Measurements from ENCODE around the gene CBLIF.
A peak's percentile ranks its signal among the peaks of the same experiment; 100 is the strongest.
"Not testable (repeated sequence)": the region's sequence is repeated elsewhere in the genome, so short reads cannot be mapped to it uniquely, and the experiment has no call there.

CBLIF gene

DNA sequence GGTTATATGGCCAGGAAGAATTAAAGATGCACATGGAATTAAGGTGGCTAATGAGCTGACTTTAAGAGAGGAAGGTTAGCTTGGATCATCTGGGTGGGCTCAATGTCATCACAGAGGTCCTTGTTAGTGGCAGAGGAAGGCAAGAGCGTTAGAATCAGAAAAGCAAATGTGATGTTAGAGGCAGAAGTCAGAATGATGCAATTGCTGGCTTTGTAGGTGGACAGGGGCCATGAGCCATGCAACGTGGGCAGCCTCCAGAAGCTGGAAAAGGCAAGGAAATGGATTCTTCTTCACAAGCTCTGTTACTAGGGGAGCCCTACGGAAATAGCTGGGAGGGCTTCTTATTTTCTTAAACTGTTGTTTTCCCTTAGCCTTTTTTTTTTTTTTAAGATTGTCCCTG, 2.3 kb upstream of the CBLIF start:
- DNase-seq (ENCODE audit: low read depth in 2 of 2): no peak

DNA sequence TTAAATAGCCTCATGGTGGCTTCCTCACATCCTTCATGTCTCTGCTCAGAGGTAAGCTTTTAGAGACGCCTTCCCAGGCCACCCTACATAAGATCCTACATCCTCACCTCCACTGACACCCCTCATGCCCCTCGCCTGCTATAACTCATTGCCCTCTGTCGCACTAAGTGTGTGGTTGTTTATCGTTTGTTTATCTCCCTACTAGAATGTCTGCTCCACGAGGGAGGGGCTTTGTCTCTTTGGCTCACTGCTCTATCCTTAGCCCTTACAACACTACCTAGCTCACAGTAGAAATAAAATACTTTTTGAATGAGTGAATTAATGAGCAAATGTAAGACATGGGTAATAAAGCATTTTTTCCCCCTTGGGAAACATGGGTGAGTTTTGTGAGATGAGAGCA, 1.3 kb upstream of the CBLIF start:
- no peak for DNase-seq (ENCODE audit: low read depth in 2 of 2)

DNA sequence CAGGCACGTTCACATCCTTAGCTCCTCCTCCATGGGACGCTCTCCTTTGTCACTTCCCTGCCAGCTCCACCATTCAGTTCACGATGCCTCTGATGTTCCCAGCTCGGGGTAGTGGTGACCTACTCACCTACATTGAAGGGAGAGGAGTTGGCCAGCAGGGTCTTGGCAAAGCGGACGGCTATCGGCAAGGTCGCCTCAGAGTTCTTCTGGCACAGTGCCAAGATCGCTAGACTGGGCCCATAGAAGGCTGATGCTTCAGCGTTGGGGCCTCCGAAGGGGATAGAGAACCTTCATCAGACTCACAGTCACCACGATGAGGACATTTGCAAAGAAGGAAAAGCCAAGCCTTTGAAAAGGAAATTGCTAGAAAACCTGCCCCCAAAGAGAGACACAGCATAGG, 3.0 kb downstream of the CBLIF start:
- no peak for DNase-seq (ENCODE audit: low read depth in 2 of 2)

DNA sequence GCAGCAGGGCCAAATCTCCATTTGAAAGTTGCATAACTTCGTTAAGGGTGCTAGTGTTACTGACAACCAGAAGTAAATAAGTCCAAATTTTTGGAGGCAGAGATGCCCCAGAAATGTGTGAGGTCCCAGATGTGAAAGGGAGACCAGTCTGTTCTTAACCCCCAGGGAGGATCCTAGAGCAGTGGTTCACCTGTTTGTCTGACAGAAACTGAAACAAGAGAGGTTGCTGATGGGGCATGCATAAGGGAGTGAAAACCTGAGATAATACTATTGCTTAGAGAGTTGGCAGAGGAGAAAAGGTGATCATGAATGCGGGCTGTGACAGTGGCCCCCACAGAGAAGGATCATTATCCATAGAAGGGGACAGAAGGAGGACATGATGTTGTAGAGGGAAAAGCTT, 3.8 kb downstream of the CBLIF start:
- no peak for DNase-seq (ENCODE audit: low read depth in 2 of 2)

DNA sequence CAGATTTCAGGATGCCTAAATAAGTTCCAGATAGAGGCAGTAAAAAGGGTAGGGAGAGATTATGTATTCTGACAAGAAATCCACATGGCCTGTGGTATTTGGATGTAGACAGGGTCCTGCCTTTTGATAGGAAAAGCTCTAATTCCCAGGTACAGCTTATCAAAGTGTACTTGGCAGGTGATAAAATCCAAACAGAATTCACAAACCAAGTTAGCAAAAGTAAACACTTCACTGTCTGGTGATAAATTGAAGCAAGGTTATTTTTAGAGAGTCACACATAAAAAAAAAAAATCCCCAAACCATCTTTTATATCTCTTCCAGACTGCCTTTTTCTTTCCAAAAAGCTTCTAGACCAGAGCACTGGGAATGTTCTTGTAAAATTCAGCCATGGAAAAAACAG, 5.7 kb downstream of the CBLIF start:
- no peak for DNase-seq (ENCODE audit: low read depth in 2 of 2)

DNA sequence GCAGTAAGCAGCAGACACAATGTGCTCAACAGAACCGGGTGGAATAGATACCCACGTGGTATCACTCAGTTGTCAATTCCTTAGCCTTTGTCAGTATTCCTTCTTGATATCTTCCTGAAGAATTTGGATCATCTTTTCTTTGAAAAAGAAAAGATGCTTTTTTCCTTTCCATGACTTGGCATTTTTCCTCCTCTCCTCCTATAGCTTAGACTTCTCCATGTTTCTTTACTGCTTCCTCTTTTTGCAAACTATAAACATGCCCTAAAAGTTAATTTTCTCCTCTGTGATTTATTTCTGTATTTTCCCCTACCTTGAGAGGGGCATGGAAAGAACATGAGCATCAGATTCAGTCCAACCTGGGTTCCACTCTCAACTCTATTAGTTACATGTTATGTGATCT, 11.7 kb downstream of the CBLIF start:
- DNase-seq (ENCODE audit: low read depth in 2 of 2): no peak

DNA sequence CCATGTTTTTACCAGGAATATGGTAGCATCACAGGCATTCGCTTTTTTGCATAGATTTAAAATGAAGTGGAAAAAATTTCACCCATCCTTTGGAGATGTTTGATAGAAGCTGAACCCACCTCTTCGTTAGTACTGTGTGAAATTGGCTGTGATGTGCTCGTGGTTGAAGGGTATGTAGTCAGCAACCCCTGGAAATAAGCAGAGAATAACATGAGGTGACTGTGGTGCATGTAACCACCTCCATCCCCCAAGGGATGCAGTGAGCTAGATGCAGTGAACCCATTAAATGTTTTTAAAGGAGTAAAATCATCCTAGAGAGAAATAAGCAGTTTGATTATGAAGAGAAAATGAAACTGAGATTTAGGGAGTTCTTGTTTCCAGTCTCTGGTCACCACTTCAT, 15.9 kb downstream of the CBLIF start:
- DNase-seq (ENCODE audit: low read depth in 2 of 2): no peak

DNA sequence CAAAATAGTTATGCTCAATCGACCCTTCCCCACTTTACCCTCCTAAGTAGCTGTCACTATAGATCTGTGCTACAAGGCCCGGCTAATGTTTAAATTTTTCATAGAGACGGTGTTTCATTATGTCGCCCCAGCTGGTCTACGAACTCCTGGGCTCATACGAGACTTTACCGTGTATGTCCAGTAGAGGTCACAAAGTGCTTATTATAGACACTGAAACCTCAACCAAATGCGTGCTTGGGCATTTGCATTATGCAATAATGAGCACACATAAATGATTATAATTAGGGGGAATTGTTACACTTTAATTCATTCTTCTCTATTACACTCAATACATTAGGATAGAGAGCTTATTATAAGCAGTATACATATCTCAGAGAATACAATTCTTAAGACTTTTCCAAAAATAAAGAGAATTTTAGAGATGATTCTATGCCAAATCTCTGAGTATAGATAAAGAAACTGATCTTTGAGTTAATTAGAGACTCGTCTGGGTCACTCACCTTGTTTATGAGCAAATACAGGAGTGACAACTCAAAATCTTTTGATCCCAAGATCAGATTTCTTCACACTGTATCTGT, 22.2 kb downstream of the CBLIF start:
- DNase-seq (ENCODE audit: low read depth in 2 of 2): no peak

DNA sequence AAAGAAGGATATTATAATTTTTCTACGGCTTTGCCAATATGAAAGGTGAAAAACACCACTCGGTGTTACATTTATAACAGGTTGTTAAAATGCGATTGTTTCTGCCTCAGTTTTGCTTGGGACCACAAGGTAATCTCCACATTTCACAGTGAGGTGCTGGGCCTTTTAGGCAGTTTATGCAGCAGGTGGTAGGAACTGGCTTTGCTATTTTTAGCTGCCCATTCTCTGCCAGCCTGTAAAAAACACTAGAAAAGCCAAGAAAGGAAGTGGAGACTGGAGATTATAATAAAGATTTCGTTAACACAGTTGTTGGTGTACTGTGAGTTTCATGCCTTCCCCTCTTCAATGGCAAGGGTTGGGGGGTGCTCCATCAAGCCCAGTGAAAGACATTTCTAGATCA, 26.7 kb downstream of the CBLIF start:
- no peak for DNase-seq (ENCODE audit: low read depth in 2 of 2)

DNA sequence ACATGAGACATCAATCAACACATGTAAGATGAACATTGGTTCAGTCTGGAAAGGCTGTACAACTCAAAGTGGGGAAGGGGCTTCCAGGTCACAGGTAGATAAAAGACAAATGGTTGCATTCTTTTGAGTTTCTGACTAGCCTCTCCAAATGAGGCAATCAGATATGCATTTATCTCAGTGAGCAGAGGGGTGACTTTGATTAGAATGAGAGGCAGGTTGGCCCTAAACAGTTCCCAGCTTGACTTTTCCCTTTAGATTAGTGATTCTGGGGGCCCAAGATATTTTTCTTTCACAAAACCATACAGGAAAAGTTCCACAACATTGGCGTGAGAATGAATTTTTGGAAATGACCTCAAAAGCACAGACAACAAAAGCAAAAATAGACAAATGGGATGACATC, 28.9 kb downstream of the CBLIF start:
- not testable (repeated sequence) for DNase-seq (ENCODE audit: low read depth in 2 of 2)

DNA sequence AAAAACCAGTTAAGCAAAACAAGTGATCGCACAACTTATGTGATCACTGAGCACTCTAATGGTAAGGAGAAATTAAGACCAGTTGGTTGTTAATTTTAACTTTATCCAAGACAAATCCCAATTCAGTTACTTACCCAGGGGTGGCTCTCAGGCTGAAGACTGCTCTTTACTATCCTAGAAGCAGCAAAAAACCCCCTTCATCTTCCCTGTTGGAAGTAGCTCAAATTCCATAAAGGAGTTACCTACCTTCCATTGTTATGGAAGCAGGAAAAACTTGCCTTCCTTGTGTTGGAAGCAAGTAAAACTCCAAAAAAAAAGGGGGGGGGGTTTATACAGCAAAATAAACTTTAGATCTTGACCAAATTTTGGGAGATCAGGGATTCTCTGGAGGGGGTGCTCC, 29.5 kb downstream of the CBLIF start:
- DNase-seq (ENCODE audit: low read depth in 2 of 2): no peak

DNA sequence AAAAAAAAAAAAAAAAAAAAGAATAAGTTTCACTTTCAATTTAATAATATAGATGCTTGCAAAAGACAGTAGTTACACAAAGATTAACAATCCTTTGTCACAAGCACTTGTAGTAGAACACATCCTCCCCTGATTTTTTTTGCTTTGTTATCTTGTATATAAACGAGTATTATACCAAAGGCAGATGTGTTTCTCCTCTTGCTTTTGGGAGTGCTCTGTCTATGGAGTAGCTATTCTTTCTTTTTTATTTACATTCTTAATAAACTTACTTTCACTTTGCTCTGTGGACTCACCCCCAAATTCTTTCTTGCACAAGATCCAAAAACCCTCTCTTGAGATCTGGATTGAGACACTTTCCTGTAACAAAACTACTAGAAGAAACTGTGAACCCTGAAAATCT, 31.3 kb downstream of the CBLIF start:
- DNase-seq (ENCODE audit: low read depth in 2 of 2): no peak

DNA sequence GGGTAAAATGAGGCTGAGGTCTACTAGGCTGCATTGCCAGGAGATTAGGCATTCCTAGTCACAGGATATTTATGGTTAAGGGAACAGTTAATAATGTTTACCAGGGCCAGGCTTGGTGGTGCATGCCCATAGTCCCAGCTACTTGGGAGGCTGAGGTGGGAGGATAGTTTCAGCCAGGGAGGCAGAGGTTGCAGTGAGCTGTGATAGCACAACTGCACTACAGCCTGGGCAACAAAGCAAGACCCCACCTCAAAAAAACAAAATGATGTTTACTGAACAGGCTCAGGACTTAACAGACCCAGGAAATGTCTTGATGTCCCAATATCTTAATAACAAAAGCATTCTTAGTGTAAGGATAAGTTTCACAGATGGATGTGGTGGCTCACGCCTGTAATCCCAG, 31.9 kb downstream of the CBLIF start:
- DNase-seq (ENCODE audit: low read depth in 2 of 2): no peak

DNA sequence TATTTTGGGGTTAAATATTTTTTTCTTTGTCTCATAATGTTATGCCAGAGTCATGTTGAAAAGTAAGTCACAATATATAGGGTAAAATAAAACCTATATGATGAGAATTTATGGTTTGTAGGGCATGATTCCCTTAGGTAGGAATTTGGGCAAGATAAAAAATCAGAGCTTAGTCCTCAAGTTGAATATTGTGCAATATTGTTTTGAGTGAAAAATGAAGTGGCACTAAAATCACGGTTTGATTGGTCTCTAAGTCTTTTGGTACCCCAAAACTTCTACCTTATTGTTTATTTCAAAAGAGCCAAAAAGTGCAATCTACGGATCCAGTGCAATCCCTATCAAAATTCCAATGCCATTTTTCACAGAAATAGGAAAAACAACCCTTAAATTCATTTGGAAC, 33.1 kb downstream of the CBLIF start:
- DNase-seq (ENCODE audit: low read depth in 2 of 2): no peak

DNA sequence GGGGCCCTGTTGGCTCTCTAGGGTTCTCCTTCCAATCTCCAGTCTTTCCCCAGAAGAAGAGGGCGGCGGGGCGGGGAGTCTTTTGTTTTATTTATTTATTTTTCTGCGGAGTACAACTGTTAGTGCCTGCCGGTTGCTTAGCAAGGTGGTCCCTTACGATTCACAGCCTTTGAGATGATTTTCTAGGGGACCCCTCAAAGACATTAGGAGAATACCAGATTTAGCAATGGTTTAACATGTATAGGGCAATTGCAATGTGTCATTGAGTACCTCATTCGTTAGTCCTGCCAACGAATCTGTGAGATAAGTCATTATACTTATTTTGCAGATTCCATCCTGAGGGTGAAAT, 34.4 kb downstream of the CBLIF start:
- DNase-seq (ENCODE audit: low read depth in 2 of 2): no peak

DNA sequence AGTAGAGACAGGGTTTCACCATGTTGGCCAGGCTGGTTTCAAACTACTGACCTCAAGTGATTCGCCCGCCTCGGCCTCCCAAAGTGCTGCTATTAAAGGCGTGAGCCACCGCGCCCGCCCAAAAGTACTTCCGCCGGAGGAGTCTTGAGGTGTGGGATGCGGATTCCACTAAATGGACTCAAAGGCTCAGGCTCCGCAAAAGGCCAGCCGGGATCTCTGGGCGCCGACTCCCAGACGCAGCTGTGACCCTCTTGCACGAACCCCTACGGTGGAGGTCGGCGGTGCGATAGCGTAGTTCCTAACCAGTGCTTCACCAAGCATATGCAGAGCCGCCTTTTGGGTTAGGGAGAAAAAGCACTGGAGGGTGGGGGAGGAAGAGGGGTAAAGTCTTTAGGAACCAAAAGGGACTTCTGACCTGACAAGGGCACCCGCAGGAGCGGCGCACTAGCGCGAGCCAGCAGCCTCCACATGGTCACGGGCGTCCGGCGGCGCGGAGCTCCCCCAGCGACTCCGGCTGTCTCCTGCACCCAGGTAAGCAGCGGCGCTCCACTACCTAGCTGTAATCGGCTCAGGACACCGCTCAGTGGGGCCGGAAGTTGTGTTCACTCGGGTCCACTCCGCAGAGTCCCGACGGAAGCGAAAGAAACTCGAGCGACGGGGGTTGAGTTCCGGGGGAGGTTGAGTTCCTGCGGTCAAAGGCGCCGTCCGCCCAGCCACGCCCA, 34.9 kb downstream of the CBLIF start, which contains the start of gene MRPL16:
MRPL16 (minus strand) TSS at position 590 of the 722 bp plus-strand sequence; CDS start at position 470, 120 bp downstream.
- peak; percentile 77 to 78 for DNase-seq (ENCODE audit: low read depth in 2 of 2)

DNA sequence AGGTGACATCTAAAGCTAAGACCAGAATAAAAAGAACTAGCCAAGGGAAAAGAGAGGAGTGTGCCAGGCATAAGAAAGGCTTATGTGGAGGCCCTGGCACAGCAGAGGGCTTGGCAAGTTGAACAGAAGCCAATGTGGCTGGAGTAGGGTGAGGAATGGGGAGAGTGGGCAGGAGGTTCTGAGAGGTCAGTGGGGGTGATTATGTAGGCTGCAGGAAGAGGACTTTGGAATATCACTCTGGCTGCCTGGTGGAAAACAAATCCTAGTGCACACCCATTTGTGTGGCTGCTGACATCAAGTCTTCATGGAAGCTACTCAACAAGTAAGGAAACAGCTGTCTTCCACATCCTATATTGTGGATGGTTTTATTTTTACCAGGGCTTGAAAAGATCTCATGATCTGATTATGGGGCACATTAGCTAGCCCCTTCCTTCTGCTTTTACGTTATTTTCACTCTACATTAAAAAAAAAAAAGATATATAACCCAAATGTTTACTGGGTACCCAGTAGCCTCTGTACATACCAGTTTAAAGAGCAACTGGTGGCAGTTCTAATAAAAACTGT, 38.2 kb downstream of the CBLIF start:
- DNase-seq (ENCODE audit: low read depth in 2 of 2): no peak

DNA sequence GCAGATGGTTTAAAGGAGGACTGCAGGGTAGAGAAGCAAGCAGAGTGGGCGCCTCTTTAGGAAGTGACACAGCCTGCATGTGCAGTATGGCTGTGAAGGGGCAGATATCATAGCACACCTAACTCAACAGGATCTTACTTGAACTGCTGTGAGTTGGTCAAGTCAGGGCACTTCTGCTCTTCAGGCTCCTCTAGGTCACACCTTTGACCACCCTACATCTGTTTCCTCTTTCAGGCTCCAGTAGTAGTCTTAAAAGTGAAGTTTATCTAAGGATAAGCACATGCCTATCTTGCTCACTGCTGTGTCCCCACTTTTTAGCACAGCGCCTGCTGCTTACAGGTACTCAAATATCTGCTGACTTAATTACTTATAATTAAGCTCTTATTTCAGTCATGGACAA, 41.2 kb downstream of the CBLIF start:
- DNase-seq (ENCODE audit: low read depth in 2 of 2): no peak

DNA sequence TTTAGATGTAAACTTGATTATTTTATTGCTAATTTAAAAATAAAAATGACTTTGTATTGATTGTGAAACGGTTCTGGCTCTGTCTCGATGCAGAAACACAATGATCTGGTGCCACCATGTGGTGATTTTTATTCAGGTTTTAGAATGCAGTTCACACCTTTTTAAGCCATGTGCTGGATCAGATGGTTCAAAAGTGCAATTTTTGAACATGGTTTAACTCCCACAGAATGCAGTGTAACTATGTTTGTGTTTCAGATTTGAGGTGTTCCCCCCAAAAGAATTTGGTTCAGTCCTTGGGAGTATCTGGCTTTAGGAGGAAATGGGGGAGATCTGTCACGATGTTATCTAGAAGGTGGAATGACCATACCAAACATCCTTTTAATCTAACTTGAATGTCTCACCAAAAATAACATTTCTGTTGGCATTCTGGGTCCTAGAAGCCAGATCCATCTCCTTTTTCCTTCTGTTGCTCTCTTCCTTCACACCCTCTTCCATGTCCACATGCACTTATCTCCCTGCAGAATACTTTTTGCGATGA, 42.6 kb downstream of the CBLIF start:
- DNase-seq (ENCODE audit: low read depth in 2 of 2): peak; percentile 5 to 33

DNA sequence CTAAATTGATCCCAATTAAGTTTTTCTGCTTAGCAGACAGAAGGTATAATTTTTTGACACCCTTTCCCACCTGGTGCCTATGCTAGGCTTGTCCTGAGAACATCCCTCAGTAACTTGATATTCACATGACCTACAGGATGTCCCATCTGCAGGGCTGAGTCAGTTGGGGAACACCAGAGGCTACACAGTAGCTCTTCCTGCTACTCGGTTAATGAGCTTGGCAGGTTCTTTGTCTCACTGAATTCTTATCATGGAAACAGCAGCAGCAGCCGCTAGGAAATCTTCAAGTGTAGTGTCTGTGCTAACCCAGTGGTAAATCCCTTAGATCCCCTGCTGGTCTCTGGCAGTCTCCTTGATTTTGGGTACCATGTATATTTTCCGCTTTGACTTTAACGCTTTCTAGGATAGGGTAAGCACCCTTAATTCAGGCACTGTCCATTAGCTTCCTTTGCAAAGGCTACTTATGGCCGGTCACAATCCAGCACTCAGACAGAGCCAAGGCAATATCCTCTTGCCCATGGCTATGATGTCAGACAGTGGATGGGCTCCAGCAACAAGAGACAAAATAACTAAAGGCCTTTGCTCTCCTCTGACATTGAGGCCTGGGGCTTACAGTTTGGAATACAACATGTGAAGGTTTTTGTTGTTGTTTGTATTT, 43.2 kb downstream of the CBLIF start:
- DNase-seq (ENCODE audit: low read depth in 2 of 2): no peak

DNA sequence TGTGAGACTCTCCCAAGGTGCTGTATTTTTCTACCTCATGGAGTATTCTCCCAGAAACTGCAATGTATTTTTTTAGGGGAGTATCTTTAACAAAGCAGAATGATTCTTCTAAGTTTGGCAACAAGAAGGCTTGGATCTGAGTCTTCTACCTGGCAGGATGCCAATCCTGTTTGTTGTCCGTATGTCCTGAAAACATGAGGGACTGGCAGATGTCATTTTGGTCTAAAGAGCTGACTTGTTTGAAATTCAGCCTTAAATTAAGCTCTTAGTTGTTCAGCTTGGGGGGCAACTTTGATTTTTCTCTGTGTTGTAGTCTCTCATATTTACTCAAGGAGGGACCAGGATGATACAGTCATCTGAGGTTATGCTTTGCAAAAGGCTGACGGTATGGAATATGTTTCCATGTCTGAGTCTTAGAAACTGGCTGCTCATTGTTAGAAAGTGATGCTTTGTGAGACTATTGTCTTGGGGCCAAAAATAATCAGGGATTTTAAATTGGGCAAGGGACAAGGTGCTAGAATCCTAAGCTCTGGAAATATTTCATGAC, 44.1 kb downstream of the CBLIF start:
- DNase-seq (ENCODE audit: low read depth in 2 of 2): no peak

DNA sequence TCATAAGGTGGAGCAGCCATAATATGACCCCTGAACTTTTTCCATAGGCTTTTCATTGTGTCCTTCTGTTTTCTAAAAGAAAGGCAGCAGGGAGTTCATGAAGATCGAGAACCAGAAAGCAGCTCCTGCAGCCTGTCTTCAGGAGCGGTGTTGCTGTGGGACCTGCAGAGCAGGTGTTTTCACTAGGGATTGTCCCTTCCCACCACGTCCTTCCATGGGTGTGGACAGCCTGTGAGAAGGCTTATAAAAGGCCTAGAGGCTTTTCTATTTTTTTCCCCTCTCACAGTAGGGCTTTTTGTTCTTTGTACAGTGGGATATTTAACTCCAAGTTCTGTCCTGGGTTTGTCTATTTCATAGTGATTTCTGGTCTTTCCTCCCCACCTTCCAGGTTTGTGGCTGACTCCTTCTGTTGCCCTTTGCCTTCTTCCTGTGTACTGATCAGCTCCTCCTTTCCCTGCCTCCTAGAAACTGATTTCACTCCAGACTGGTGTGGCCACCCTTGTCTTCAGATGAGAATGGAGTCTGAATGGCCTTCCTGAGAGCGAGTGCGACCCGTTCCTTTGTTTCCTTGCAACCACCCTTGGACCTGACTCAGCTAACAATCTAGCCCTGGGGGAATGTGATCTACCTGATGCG, 44.8 kb downstream of the CBLIF start:
- no peak for DNase-seq (ENCODE audit: low read depth in 2 of 2)
